Adrenal gland (tissue), 12 donors: ENCODE results near the gene MFSD12. TPM values are rescaled to one million over a fixed set of nuclear protein-coding genes. Genes with fewer than 3 reads are reported as not detected.
A peak's percentile ranks its signal among the peaks of the same experiment; 100 is the strongest.
"Not testable (repeated sequence)": the region's sequence is repeated elsewhere in the genome, so short reads cannot be mapped to it uniquely, and the experiment has no call there.

Experiments
- DNase-seq, 7 donors: peaks; one replicate each; pipeline ENCODE4 v3.0.0-alpha.2; 2019 to 2020
- H3K27ac ChIP-seq, 5 donors: fragments of 200-600 bp; sonication (generic) in 4 of 5; 1 replicate in 3 of 5; 2 replicates in 2 of 5; pipeline versions ENCODE4 v1.5.1 to v1.8.0; 2016 to 2020; ENCODE audit warnings: mild to moderate bottlenecking in 1 of 5
- H3K27me3 ChIP-seq: fragments of 200-600 bp; 2 replicates; pipeline ENCODE4 v1.8.0; 2021
- H3K36me3 ChIP-seq, 2 donors: fragments of 200-600 bp; replicated peaks in 1 of 2; 1 replicate in 1 of 2; 2 replicates in 1 of 2; pipeline versions ENCODE4 v1.5.1 to v1.8.0; 2018 to 2022
- H3K4me1 ChIP-seq, 2 donors: fragments of 200-600 bp; replicated peaks in 1 of 2; 1 replicate in 1 of 2; 2 replicates in 1 of 2; pipeline versions ENCODE4 v1.5.1 to v1.8.0; 2018 to 2021
- H3K4me3 ChIP-seq, 4 donors: fragments of 200-600 bp; sonication (generic) in 3 of 4; one replicate each; pipeline ENCODE4 v1.5.1; 2016 to 2018
- H3K9me3 ChIP-seq, 3 donors: fragments of 200-600 bp; sonication (generic) in 1 of 3; replicated peaks in 1 of 3; 1 replicate in 2 of 3; 2 replicates in 1 of 3; pipeline versions ENCODE4 v1.5.1 to v1.8.0; 2016 to 2021
- POLR2A ChIP-seq, 2 donors: fragments of 450-650 bp; IDR thresholded peaks; one replicate each; pipeline ENCODE4 v1.6.1; 2017; ENCODE audit warnings: antibody characterized with exemption in 2 of 2, mild to moderate bottlenecking in 2 of 2, moderate library complexity in 1 of 2
- whole genome bisulfite sequencing, 4 donors: extraction: QIAGEN DNeasy Blood & Tissue Kit in 2 of 4; methylation state at CpG; one replicate each; pipeline versions ENCODE4 v1.1.5 to v1.1.7; 2013 to 2017; 5-methylcytosine and 5-hydroxymethylcytosine counted together
- intact Hi-C, 2 donors: fragments of 100-400 bp; cut with DNase I; formaldehyde crosslinking; loops; one replicate each; pipeline versions ENCODE4 v1.14.1 to v1.15.0; 2022 to 2023
- polyA plus RNA-seq, 3 donors: library from polyadenylated mRNA; stranded (reverse); fragments of 200-250 nt in 2 of 3; fragments of 350-450 nt in 1 of 3; fragmentation: Illumina TruSeq in 1 of 3; extraction: RNeasy Lipid Tissue Mini Kit (QIAGEN cat#74804) in 1 of 3; gene quantifications; one replicate each; pipeline ENCODE4 v1.2.3, GENCODE V29; 2013 to 2014
- total RNA-seq, 9 donors: library from RNA; depleted of rRNA in 4 of 9; stranded (reverse); fragments of >200 nt in 4 of 9; fragments of 120-200 nt in 1 of 9; fragmentation: NEBNext Ultra II Directional in 1 of 9; extraction: Animal tissue kit (Norgen Biotek cat#: 25700) in 1 of 9; gene quantifications; one replicate each; pipeline versions ENCODE4 v1.1.0 to v1.2.4, GENCODE V29; 2013 to 2023
- TF ChIP-seq, protein P1 (sequence below), 6 experiments: fragments of 450-650 bp in 4 of 6; fragments of 200-600 bp in 2 of 6; sonication (generic) in 1 of 6; IDR thresholded peaks; 1 replicate in 5 of 6; 2 replicates in 1 of 6; pipeline versions ENCODE4 v1.5.1 to v1.8.0; 2016 to 2021; ENCODE audit warnings: antibody characterized with exemption in 6 of 6, mild to moderate bottlenecking in 2 of 6, moderate library complexity in 1 of 6
- donor health status: healthy with polysubstance abuse.
- donor health status: Bipolar disorder and iron deficiency.
- donor health status: DM: yes; HTN: yes; CAD: no.
- donor health status: DM: no; HTN: no; CAD: no.
- donor health status: DM: no; HTN: no; CAD: no.
- donor health status: DM: yes; HTN: yes; CAD: no.

The MFSD12 gene
- total and polyA plus RNA-seq, 12 donors = 18.5 to 123 (median 61.1) TPM

- TF ChIP-seq POLR2A (IDR thresholded peaks at IDR 0.05) = no peak
- TF ChIP-seq, protein P1, sequence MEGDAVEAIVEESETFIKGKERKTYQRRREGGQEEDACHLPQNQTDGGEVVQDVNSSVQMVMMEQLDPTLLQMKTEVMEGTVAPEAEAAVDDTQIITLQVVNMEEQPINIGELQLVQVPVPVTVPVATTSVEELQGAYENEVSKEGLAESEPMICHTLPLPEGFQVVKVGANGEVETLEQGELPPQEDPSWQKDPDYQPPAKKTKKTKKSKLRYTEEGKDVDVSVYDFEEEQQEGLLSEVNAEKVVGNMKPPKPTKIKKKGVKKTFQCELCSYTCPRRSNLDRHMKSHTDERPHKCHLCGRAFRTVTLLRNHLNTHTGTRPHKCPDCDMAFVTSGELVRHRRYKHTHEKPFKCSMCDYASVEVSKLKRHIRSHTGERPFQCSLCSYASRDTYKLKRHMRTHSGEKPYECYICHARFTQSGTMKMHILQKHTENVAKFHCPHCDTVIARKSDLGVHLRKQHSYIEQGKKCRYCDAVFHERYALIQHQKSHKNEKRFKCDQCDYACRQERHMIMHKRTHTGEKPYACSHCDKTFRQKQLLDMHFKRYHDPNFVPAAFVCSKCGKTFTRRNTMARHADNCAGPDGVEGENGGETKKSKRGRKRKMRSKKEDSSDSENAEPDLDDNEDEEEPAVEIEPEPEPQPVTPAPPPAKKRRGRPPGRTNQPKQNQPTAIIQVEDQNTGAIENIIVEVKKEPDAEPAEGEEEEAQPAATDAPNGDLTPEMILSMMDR (IDR thresholded peaks at IDR 0.05) = no peak
- Histone ChIP-seq H3K9me3 (no peaks in the 10 kb centered on the region), H3K27me3 (peaks cover 9% of the 10 kb centered on the region), H3K27ac (no peak overlapping the region), H3K4me3 (no peak overlapping the region), H3K4me1 (peaks cover 0 to 3% of the 10 kb centered on the region in 2 donors), H3K36me3 (no peaks in the 10 kb centered on the region)
- DNase-seq = no peak
- intact Hi-C loops = no loop called here
- 81 to 87% (median 85%) methylated on average over 10 to 11 of the region's 11 CpGs for WGBS, 4 donors
These were observed 32.1 kb upstream of the MFSD12 start for GRCh38 chr19:3589439-3589838.

DNA sequence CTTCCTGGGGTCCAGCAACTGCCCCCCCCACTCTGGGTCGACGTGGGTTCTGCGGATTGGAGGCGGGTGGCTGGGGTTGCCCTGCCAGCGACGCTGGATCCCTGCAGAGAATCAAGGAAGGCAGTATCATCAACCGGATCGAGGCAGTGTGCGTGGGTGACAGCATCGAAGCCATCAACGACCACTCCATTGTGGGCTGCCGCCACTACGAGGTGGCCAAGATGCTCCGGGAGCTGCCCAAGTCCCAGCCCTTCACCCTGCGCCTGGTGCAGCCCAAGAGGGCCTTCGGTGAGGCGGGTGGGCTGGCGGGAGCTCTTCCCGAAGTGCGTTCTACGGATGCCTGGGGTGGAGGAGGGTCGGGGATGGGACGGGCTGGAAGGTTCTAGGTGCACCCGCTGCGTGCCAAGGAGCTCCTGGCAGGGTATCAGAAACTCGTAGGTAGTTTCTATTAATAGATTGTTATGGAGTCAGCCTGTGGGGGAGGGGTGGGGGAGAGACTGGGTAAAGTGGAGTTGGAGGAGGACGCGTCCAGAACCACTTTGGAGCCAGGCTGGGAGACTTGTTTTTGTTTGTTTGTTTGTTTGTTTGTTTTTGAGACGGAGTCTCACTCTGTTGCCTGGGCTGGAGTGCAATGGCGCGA, 29.4 kb upstream of the MFSD12 start:
- Histone ChIP-seq H3K4me3 (no peak overlapping the region), H3K9me3 (no peaks in the 10 kb centered on the region), H3K27me3 (peaks cover 9% of the 10 kb centered on the region), H3K36me3 (no peaks in the 10 kb centered on the region), H3K27ac (no peak overlapping the region), H3K4me1 (peaks cover 0 to 3% of the 10 kb centered on the region in 2 donors)
- intact Hi-C loops = no loop called here
- 58 to 72% (median 68%) methylated on average over 15 to 31 of the region's 31 CpGs for WGBS, 4 donors
- TF ChIP-seq POLR2A (IDR thresholded peaks at IDR 0.05) = no peak
- TF ChIP-seq, protein P1 (IDR thresholded peaks at IDR 0.05) = no peak
- peak in 1 of 7 donors; percentile 47 for DNase-seq

- Histone ChIP-seq H3K4me1 (peaks cover 0 to 3% of the 10 kb centered on the region in 2 donors), H3K27ac (no peak overlapping the region), H3K4me3 (peak overlapping the region in 1 of 4 donors; percentile 49), H3K27me3 (peaks cover 9% of the 10 kb centered on the region), H3K36me3 (no peaks in the 10 kb centered on the region), H3K9me3 (no peaks in the 10 kb centered on the region)
- WGBS, 4 donors = 0 to 37% (median 23%) methylated on average over 1 to 16 of the region's 16 CpGs
- intact Hi-C loops = no loop called here
- no peak for DNase-seq
- TF ChIP-seq POLR2A (IDR thresholded peaks at IDR 0.05) = no peak
- TF ChIP-seq, protein P1 (IDR thresholded peaks at IDR 0.05) = peak; percentile 20 to 62 (median 46)
These were observed 28.8 kb upstream of the MFSD12 start for GRCh38 chr19:3586127-3586626.

GRCh38 chr19:3585301-3586126, 28.1 kb upstream of the MFSD12 start, which contains the start of gene GIPC3:
Gene GIPC3 (plus strand): TSS chr19:3585478. CDS start chr19:3585598, 120 bp downstream.
- no peaks in the 10 kb centered on the region for H3K9me3 ChIP-seq
- H3K27me3 ChIP-seq = peaks cover 9% of the 10 kb centered on the region
- WGBS, 4 donors = 0 to 5% (median 4%) methylated on average over 12 to 84 of the region's 84 CpGs; no CpG with 5 or more reads in 1 of the 4 donors
- TF ChIP-seq POLR2A (IDR thresholded peaks at IDR 0.05) = no peak
- TF ChIP-seq, protein P1 (IDR thresholded peaks at IDR 0.05) = no peak
- peaks cover 0 to 7% of the 10 kb centered on the region in 2 donors for H3K4me1 ChIP-seq
- H3K27ac ChIP-seq = peak within 1 kb of the TSS in 1 of 5 donors; percentile 14
- H3K4me3 ChIP-seq = peak within 1 kb of the TSS in 1 of 4 donors; percentile 49
- no peak for DNase-seq
- intact Hi-C loops = no loop called here
- H3K36me3 ChIP-seq = no peaks in the 10 kb centered on the region

DNA sequence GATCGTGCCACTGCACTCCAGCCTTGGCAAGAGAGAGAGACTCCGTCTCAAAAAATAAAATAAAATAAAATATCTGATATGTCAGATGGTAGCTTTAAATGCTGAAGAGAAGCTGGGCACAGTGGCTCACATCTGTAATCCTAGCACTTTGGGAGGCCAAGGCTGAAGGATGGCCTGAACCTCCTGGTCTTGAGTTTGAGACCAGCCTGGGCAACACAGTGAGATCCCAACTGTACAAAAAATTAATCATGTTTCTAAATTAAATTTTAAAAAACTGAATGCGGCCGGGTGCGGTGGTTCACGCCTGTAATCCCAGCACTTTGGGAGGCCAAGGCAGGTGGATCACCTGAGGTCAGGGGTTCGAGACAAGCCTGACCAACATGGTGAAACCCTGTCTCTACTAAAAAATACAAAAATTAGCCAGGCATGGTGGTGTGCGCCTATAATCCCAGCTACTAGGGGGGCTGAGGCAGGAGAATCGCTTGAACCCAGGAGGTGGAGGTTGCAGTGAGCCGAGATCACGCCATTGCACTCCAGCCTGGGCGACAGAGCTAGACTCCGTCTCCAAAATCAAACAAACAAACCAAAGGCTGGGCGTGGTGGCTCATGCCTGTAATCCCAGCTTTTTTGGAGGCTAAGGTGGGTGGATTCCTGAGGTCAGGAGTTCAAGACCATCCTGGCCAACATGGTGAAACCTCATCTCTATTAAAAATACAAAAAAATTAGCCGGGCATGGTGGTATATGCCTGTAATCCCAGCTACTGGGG, 26.8 kb upstream of the MFSD12 start:
- H3K4me1 ChIP-seq = peaks cover 0 to 16% of the 10 kb centered on the region in 2 donors
- intact Hi-C loops, H3K27ac ChIP-seq, H3K36me3 ChIP-seq, H3K9me3 ChIP-seq, DNase-seq, H3K4me3 ChIP-seq, H3K27me3 ChIP-seq: not testable (repeated sequence)
- WGBS, 4 donors = 77 to 87% (median 81%) methylated on average over 15 of the region's 15 CpGs

DNA sequence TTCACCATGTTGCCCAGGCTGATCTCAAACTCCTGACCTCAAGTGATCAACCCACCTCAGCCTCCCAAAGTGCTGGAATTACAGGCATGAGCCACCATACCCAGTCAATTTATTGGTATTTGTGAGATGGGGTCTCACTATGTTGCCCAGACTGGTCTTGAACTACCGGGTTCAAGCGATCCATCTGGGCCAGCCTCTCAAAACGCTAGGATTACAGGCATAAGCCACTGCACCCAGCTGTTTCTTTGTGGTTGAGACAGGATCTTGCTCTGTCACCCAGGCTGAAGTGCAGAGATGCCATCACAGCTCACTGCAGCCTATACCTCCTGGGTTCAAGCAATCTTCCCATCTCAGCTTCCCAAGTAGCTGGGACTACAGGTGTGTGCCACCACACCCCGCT, 24.4 kb upstream of the MFSD12 start:
- H3K4me3 ChIP-seq, intact Hi-C loops, H3K36me3 ChIP-seq, H3K27me3 ChIP-seq, DNase-seq, H3K9me3 ChIP-seq: not testable (repeated sequence)
- Histone ChIP-seq H3K27ac (peak overlapping the region in 1 of 5 donors; percentile 29), H3K4me1 (peaks cover 0 to 17% of the 10 kb centered on the region in 2 donors)
- 89 to 100% (median 89%) methylated on average over 1 to 4 of the region's 4 CpGs for WGBS, 4 donors
